Endothelial cell of hepatic sinusoid (primary cell): ENCODE data around the gene RIN2.

Source experiments
- in situ Hi-C: cut with HindIII; loops from 2 replicates; pipeline ENCODE4 v1.10.0; 2017; ENCODE audit warnings: low sequenced_read_pairs

RIN2 gene

GRCh38 chr20:19761841-19762240 lies 3.8 kb downstream of the RIN2 start:
- in situ Hi-C loops: no loop called here

GRCh38 chr20:19764207-19764606 lies 6.1 kb downstream of the RIN2 start:
- in situ Hi-C loops: no loop called here

DNA sequence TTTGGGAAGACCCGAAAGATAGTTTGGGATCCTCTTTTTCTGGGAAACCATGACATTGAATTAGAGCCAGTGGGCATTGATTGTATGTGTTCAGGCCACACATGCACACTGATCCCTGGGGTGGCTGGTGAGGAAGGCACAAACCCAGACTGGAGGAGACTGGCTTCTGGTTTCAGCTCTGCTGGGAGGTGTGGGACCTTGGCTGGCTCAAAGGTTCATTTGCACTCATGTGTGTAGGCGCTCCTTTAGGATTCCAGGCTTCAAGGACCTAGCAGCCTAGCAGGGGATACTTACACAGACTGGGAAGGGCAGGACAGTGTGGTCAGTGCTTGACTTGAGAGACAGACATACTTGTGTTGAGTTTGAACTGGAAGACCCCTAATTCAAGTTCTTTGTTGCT lies 7.2 kb downstream of the RIN2 start:
- in situ Hi-C loops: no loop called here

DNA sequence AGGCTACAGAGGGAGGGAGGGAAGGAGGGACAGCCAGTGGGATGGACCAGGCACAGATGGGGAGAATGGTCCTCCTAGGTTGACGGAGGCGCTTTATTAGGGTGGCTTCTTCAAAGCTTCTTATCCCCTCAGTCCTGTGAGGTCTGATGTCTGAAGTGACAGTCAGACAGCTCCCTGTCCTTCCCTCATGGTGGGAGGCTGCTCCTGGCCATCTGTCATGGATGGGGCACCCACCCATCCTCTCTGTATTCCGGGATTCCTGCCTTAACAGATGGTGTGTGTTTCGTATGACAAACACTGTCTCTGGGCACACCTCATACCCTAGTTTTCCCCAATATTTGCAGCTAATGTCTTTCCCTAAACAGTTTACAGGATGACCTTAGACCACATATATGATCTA lies 7.9 kb downstream of the RIN2 start:
- in situ Hi-C loops: no loop called here

DNA sequence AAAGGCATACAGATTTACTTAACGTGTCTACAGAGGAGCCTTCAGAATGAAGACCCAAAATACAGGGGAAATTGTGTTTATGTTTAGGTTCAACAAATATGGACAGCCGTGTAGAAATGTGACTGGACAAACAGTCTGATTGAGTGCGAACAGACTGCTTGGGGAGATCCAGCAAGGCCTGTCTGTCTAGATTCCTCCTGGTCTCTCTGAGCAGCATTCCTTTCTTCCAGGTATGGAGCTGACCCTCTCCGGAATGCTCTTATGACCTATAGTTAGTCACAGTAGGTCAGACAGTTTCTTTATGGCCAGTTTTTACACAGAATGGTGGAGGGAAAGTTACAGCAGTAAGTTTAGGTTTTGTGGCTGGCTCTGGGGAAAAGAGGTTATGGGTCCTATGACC lies 9.0 kb downstream of the RIN2 start:
- in situ Hi-C loops: no loop called here

DNA sequence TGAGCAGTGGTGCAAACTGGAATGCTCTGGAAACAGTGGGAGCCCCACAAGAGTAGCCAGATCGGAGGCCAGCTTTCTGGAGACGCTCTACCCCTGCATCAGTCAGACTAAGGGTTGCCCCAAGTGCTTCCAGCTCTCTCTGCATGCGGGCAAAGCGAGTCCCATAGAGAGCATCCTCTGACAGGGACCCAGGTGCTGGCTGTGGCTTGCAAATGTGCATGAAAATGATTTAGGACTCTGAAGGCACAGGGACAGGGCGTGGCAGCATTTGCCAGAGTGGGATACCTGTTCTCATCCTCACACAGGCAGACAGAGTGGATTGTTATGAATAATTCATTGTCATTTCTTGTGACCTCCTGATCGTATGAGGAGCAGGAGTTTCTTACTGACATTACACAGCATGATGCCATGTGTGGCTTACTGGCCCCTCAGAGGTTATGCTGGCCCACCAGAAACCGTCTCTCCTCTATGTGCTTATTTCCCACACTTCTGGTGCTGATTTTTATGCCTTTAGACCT lies 10.3 kb downstream of the RIN2 start:
- in situ Hi-C loops: no loop called here

DNA sequence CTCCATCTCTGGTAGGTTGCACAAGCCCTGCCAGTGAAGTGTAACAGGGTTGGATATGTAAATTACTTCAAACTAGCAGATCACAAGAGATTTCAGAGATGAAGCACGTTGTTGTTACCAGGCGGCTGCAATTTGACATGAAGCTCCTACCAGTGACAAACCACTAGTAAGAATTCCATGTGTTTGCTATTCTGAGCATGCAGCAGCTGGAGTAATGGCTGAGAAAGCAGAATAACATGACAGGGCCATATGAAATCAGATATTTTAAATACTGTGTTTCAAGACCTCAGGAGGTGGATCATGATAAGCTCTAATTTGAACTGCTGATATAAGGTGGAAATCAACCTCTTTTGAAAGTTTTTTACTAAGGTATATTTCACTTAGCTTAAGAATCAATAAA lies 11.4 kb downstream of the RIN2 start:
- in situ Hi-C loops: no loop called here

DNA sequence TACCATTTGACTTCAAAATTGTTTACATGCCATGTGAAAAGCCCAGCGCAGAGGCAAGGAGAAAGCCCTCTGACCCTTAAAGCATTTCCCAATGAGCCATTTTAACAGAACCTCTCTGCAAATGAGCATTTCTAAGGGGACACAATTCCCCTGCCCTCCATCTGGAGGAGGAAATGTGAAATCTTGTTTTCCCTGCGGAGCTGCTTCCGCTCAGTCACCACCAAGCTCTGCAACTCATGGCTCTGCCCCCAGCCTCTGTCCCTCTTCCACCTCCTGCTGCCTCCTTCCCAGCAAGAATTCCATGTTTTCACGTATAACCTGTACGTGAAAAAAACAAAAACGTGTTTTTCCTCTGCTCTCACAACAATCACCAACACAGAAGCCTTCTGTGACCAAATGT lies 12.3 kb downstream of the RIN2 start:
- in situ Hi-C loops: no loop called here

GRCh38 chr20:19771031-19771430 lies 13.0 kb downstream of the RIN2 start:
- in situ Hi-C loops: no loop called here

GRCh38 chr20:19773471-19773870 lies 15.4 kb downstream of the RIN2 start:
- in situ Hi-C loops: no loop called here

DNA sequence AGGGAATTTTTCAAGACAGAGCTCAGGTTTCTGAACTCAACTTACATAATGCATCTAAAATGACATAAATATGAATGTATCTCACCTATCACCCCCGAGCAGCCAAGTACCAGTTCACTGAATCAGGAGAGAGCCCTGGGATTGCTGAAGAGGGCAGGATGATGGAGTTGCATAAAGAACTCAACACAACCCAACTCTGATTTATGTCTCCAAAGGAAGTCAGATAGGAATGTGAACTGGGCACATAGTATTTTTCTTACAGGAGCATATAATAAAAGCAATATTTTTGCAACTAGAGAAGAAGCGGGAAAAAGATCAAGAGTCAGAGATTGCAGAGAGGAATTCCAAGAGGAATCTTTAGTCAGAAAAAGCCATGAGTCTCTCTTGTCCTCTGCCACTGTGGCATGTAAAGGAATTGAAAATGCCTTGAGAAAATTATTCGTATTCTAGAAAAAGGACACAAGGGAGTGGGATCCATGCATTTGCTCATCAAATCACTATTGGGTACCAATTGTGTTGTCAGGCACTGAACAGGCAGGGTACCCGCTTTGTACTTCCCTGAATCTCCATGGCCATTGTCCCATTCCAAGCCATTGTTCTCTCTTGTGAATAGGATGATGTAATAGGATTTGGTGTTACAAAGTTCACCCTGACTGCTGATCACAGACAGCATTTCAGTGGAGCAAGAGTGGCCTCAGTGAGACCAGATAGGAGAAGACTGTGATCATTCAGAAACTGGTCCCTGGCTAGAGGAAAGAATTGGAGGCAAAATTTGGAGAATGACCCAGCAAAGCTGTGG lies 16.3 kb downstream of the RIN2 start:
- in situ Hi-C loops: no loop called here

DNA sequence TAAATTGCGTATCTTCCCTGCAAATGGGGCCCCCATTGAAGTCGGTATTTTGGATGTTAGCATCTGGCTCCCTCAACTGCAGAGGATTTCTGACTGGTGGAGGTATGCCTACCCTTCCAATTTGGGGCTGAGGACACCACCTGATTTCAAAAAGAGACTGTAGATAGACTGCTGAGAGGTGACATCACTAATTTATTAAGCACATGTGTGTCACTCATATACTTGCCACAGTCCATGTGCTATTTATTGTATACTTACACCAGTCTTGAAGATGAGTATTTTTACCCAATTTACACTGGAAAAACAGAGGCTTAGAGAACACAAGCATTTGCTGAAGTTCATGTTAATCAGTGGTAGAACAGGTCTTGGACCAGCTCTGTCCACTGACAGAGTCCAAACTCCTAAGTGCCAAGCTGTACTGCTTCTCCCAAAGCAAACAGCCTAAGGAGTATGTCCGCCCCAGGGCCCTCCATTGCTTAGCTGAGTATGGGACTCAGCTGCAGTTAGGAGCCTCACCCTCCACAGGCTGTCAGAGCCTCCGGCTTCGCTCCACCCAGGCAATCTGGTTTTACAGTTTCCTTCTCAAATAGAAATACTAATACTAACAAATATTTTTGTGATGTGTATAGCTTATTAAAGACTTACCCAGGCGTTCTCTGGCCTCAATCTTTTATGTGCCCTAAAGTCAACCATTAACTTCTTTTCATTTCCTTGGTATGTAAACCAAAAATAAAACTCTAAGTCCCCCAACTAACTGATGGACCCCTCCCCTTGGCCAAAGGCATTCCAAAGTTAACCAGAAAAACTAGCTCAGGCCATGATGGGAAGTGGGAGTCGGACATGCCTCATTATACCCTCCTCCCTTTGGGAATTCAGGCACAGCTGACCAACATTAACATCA lies 17.5 kb downstream of the RIN2 start:
- in situ Hi-C loops: no loop called here

GRCh38 chr20:19777315-19777714 lies 19.3 kb downstream of the RIN2 start:
- in situ Hi-C loops: no loop called here

- in situ Hi-C loops: no loop called here
Observed at GRCh38 chr20:19777981-19778380, 19.9 kb downstream of the RIN2 start.

GRCh38 chr20:19778404-19778803 lies 20.3 kb downstream of the RIN2 start:
- in situ Hi-C loops: no loop called here

GRCh38 chr20:19779634-19780033 lies 21.6 kb downstream of the RIN2 start:
- in situ Hi-C loops: no loop called here

GRCh38 chr20:19780261-19780660 lies 22.2 kb downstream of the RIN2 start:
- in situ Hi-C loops: no loop called here

DNA sequence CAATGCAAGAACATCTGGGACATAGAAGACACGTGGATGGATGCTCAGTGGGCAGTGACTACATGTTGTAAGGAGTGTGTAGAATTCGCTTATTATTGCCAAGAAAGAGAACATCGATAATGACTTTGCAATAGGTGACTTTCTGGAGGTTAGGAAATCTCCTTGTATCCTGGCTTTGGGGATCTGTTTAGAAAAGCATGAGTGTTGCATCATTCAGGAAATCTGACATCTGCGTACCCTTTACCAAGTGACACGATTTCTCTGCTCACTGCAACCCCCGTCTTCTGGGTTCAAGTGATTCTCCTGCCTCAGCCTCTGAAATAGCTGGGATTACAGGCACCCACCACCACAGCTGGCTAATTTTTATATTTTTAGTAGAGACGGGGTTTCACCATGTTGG lies 23.2 kb downstream of the RIN2 start:
- in situ Hi-C loops: no loop called here

DNA sequence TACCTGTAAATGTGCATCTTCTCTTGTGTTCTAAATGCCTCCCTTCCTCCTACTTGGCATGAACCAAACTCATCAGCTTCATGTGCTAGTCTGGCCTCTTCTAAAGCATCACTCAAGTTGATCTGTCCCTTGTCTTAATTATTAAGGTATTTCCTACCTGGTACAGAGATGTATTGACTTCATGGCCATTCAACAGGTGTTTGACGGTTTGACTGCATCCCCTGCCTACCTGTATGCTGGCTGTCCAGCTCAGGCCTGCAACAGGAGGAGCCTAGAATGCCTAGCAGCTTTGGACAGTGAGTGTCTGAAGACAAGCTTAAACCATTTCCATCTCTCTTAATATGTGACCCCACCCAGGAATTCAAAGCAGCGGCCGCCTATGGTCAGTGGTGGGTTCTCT lies 24.6 kb downstream of the RIN2 start:
- in situ Hi-C loops: no loop called here

GRCh38 chr20:19783966-19784401 lies 25.9 kb downstream of the RIN2 start:
- in situ Hi-C loops: no loop called here

DNA sequence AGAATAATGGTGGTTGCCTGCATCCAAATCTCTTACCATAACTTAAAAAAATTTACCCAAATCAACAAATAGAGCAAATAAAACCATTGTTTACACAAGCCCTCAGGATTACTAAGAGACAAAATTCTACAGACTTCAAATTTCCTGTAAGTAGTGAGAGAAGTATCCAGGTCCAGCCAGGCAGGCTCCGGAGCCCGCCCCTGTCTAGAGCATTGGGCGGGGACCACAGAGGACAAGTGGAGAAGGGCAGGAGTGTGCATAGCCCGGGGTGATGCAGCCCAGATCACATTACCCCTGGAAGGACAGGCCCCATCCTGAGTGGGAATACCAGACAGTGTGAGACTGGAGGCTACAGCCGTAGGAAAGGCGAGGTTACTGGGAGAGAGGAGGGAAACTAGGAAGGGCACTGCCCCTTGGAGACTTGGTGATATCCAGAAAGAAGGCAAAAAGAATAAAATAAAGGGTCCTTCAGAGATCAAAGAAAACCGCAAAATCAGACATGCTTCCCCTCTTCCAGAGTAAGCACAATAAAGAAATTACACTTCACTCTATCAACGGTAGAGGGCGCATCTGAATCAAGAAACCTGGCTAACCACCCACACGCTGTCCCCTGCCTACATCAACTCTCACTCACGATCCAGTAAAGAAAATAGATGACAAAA lies 26.6 kb downstream of the RIN2 start:
- in situ Hi-C loops: no loop called here
